VCaP (cell line): ENCODE data around the gene PRKG1.

Experiments
- H3K27ac ChIP-seq: fragments of 450-650 bp; 2 replicates; pipeline ENCODE4 v1.5.1; 2017
- CTCF ChIP-seq: fragments of 450-650 bp; conservative IDR thresholded peaks from 2 replicates; pipeline ENCODE4 v1.5.1; 2017; ENCODE audit warnings: mild to moderate bottlenecking, moderate library complexity

Gene PRKG1

GRCh38 chr10:51083356-51083853, 9.1 kb downstream of the PRKG1 start:
- TF ChIP-seq CTCF, result no peak
- no peak overlapping the region for H3K27ac ChIP-seq

DNA sequence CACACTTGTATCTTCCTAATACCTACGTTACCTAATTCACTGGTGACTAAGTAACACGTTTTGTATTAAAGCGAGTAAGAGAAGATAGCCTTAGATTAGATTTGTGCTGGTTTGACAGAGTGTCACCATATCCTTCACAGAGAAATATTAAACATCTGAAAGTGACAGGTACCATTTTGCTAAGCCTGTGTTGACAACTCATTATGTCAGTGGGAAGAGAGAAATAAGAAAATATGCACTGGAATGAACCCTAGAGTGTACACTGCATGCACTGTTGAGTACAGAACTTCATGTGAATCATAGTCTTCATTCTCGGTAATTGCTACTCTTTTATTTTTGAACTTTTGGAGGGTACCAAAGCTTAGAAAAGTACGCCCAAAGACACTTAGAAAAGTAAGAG, 10.9 kb downstream of the PRKG1 start:
- TF ChIP-seq CTCF, result no peak
- H3K27ac ChIP-seq, result no peak overlapping the region

GRCh38 chr10:51086710-51087109, 12.4 kb downstream of the PRKG1 start:
- TF ChIP-seq CTCF, result no peak
- H3K27ac ChIP-seq, result no peak overlapping the region

DNA sequence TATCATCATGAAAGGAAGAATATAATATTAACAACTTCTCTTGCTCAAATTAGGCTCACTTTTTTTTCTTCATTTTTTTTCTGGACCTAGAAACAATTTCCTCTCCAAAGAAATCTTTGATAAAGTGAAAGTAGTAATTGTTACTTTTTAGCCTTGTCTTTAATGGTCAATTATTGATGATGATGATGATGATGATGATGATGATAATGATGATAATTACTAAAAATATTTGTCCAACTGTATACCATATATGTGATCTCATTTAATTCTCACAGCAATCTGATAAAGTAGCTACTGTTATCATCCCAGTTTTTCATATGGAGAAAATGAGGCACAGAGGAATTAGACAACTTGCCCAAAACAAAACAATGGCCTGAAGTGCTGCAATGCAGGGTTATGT, 12.8 kb downstream of the PRKG1 start:
- TF ChIP-seq CTCF, result no peak
- no peak overlapping the region for H3K27ac ChIP-seq

GRCh38 chr10:51090190-51090589, 15.9 kb downstream of the PRKG1 start:
- no peak overlapping the region for H3K27ac ChIP-seq
- no peak for TF ChIP-seq CTCF

DNA sequence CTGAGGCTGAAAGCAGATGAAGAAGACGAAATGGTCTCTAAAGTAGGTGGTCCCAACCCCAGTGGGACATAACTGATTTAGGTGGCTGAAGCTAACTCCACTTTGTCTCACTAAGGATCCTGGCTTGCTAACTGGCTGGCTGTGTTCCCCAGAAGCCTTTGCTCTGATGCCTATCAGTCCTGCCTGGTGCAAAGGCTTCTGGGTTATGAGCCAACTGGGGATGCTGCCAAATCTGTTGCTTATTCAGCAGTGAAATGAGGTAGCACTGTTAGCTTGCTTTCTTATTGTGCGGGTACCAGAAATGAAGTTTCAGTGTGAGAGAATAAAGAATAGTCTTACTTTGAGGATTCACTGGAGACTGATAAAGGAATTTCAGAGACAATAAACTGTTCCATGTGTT, 18.1 kb downstream of the PRKG1 start:
- H3K27ac ChIP-seq, result no peak overlapping the region
- TF ChIP-seq CTCF, result no peak

GRCh38 chr10:51095444-51095843, 21.2 kb downstream of the PRKG1 start:
- H3K27ac ChIP-seq, result no peak overlapping the region
- no peak for TF ChIP-seq CTCF

- no peak for TF ChIP-seq CTCF
- H3K27ac ChIP-seq, result no peak overlapping the region
These were observed 23.3 kb downstream of the PRKG1 start for GRCh38 chr10:51097546-51097945.
